Muscle of arm (tissue), 14 donors: ENCODE results near the gene SHOC2. TPM values are rescaled to one million over a fixed set of nuclear protein-coding genes. Genes with fewer than 3 reads are reported as not detected.
A peak's percentile ranks its signal among the peaks of the same experiment; 100 is the strongest.

ENCODE experiments used
- DNase-seq: peaks from one replicate; pipeline ENCODE4 v3.0.0-alpha.2; 2013
- long read RNA-seq, 11 donors: transcript quantifications; one replicate each; lab custom pipeline, GENCODE V29; 2026
- polyA plus RNA-seq, 12 donors: library from polyadenylated mRNA; unstranded; fragments of 120-200 nt; gene quantifications; one replicate each; pipeline ENCODE4 v1.2.1, GENCODE V29; 2013; ENCODE audit not compliant: insufficient read length in 12 of 12

The SHOC2 gene
- 10 to 100 TPM in 11 of 12 donors, not detected in 1; 30.6 to 37.7 (median 35.5) TPM for polyA plus RNA-seq
- long read RNA-seq, donor 1, partial matches to known transcripts = 39 of 43 reads
- long read RNA-seq, donor 1, other reads (novel, unspliced or antisense) = 0 of 43 reads
- long read RNA-seq, donor 2, partial matches to known transcripts = 12 of 15 reads
- long read RNA-seq, donor 2, other reads (novel, unspliced or antisense) = 0 of 15 reads
- long read RNA-seq, donor 3 = 0 reads
- long read RNA-seq, donor 4, partial matches to known transcripts = 0 of 1 reads
- long read RNA-seq, donor 4, other reads (novel, unspliced or antisense) = 0 of 1 reads
- long read RNA-seq, donor 5 = 0 reads
- long read RNA-seq, donor 6, partial matches to known transcripts = 6 of 10 reads
- long read RNA-seq, donor 6, other reads (novel, unspliced or antisense) = 0 of 10 reads
- long read RNA-seq, donor 7, partial matches to known transcripts = 16 of 17 reads
- long read RNA-seq, donor 7, other reads (novel, unspliced or antisense) = 0 of 17 reads
- long read RNA-seq, donor 8, partial matches to known transcripts = 19 of 25 reads
- long read RNA-seq, donor 8, other reads (novel, unspliced or antisense) = 0 of 25 reads
- long read RNA-seq, donor 9, partial matches to known transcripts = 0 of 2 reads
- long read RNA-seq, donor 9, other reads (novel, unspliced or antisense) = 0 of 2 reads
- long read RNA-seq, donor 10, partial matches to known transcripts = 10 of 13 reads
- long read RNA-seq, donor 10, other reads (novel, unspliced or antisense) = 0 of 13 reads
- long read RNA-seq, donor 11, transcript SHOC2-202 (9 exons, 3,943 nt) = major isoform, 6 of 17 reads
- long read RNA-seq, donor 11, partial matches to known transcripts = 11 of 17 reads
- long read RNA-seq, donor 11, other reads (novel, unspliced or antisense) = 0 of 17 reads

DNA sequence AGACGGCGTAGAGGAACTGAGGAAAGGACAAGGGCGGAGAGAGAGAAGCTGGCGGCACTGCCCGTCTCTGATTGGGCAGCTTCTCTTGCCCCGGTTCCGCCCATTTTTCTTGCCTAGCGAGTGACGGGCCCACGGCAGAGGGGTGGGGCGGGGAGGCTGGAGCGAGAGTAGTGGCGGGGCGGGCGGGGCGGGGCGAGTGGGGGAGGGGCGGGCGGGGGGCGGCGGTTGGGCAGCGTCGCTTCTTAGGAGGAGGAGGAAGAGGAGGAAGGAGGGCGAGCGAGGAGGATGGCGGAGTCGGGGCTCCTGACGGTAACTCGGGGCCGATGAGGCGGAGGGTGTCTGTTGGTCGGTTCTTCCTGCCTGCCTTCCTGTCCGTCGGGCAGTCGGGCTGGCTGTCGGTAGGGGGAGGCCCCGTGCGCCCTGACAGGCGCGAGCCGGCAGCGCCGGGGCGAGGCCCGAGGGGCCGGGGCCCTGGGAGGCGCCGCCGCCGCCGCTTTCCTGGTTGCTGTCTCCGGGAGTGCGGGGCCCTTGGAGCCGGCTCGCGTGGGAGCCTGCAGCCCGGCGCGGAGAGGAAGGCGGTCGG is at the start of gene SHOC2:
SHOC2 (plus strand) TSS at position 256 of the 583 bp plus-strand sequence. CDS start 44,755 bp downstream, outside the sequence.
- no peak for DNase-seq

DNA sequence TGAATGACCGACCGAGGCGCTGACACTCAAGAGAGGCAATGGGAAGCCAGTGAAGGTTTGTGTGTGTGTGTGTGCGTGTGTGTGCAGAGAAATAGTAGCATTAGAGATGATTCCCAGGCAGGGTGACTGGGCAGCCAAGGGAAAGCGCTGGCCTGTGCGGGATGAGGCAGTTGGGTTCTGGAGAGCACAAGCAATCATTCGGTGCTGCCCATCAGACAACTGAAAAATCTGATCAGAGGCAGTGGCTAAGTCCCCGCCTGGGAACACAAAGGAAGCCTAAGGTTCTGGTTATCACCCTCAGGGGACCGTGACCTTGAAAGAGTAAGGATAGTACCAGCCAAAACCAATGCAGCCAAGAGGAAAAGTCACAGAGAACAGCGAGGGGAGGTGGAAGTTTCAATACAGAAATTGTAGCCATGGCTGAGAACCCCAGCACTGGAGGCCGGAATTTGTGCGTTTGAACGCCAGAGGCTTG is 48.5 kb upstream of the SHOC2 start:
- DNase-seq = no peak

- peak; percentile 100 for DNase-seq
Measured at GRCh38 chr10:110871298-110872084, 47.9 kb upstream of the SHOC2 start, which contains the start of gene PDCD4. TSS of gene PDCD4 (plus strand) at chr10:110871928. CDS start at chr10:110876028, 4,100 bp downstream.

DNA sequence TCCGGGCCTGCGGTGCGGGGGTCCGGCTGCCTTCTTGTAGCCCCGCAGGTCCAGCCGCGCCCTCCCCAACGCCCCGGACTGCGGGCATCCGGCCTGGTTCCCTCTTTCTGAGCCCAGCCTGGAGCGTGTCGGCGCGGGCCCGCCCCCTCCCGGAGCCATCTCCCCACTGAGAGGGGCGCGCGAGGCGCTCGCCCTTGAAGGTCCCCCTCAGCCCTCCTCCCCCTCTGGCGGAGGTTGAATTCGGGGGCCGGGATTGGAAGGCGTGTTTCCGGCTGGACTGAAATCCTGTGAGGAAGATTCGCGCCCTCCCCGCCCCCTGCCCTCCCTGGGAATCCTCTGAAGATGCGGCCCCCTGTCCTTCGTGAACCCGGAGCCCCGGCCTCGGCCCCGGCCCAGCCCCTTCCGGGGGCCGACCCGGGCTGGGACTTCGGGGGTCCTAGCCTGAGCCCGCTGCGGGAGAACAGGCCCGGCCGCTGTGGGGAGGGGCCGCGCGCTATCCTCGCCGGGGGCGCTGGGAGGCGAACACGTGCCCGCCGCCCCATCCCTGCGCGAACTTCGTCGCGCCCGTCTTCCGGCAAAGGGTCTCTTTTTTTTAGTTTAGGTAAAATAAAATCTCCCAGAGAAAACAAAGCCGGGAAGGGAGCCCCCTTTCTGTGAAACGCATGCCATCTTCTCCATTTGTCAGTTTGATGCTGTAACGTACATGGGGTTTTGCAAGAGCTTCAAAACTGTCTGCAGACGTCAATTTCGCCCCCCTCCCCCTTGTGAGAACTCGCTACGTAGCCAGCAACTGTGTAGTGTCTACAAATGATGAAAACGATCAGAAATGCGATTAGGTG is 47.0 kb upstream of the SHOC2 start:
- DNase-seq = peak; percentile 89

GRCh38 chr10:110872984-110873923 is 46.1 kb upstream of the SHOC2 start:
- DNase-seq = no peak

GRCh38 chr10:110873951-110874350 is 45.5 kb upstream of the SHOC2 start:
- DNase-seq = no peak

- no peak for DNase-seq
Measured at GRCh38 chr10:110876000-110876399, 43.4 kb upstream of the SHOC2 start.

DNA sequence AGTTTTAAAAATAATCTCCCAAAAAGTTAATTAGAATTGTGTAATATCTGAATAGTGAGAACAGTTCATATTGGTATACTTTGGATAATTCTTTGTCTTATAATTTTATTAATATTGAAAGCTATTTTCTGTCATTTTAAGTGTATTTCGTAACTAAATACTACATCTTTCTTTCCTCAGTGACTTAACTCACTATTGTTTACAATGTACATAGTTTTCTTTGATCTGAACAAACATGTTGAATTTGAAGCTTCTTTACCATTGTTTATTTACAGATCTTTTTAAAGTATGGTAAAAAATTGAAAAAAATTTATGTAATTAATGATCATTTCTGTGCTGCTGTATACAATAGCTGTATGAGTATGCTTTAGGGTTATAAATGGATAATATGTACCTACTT is 42.6 kb upstream of the SHOC2 start:
- DNase-seq = no peak

- DNase-seq = no peak
Measured at GRCh38 chr10:110880012-110880411, 39.4 kb upstream of the SHOC2 start.

- no peak for DNase-seq
Measured at GRCh38 chr10:110881247-110881646, 38.2 kb upstream of the SHOC2 start.

DNA sequence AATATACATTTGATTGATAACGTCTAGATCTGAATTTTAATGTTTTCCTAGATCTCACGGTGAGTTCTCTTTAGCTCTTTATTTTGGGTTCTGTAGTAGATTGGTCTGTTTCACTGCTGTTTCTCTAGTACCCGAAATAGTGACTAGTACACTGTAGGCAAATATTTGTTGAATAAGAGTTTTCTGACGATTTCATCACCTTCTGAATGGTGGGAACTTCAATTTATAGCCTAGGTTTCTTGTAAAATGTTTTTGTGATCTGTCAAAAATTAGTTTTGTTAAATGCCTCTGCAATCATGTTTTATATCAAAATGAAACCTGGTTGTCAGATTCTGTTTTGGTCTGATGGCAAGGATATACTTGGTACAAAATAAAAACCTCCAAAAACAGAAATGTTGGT is 37.5 kb upstream of the SHOC2 start:
- DNase-seq = no peak

- no peak for DNase-seq
Measured at GRCh38 chr10:110883924-110884323, 35.5 kb upstream of the SHOC2 start.

DNA sequence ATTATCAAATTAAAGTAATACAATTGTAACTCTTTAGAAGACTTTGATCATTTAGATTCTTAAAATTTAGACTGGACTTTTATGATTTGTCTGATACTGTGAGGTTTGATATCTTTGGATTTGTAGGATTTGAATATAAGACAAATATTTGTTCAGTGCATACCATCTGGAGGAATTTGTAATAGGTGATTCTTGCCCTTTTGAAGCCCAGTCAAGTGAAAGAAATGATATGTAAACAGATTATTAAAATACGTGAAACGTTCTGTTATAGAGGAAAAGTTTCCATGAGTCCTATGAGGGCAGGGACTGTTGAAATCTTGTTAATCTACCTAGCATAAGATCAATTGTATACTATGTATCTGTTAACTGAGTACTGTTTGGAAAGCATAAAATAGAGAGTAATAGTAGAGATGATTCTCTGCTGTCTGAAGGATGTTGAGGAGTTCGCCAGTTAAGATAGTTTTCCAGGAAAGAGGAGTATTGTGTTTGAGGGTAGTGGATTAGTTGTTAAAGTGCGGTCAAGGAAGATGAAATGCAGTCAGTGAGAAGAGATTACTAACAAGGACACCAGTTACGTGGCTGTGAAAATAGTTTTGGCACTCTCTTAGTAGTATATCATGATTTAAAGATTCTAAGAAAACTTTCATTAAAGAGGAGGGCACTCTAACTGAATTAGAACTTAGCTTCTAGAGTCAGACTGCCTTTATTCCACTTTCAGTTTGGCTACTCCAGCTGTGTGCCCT is 33.3 kb upstream of the SHOC2 start:
- no peak for DNase-seq

DNA sequence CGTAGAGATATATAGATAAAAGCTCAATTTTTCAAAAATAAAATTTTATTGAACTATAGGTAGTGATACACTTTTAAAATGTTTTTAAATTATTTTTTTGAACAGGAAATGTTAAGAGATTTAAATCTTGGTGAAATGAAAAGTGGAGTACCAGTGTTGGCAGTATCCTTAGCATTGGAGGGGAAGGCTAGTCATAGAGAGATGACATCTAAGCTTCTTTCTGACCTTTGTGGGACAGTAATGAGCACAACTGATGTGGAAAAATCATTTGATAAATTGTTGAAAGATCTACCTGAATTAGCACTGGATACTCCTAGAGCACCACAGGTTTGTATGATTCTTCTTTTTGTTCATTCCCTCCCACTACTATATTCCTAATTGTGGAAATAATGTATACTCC is 31.8 kb upstream of the SHOC2 start:
- DNase-seq = no peak

GRCh38 chr10:110892602-110893288 is 26.7 kb upstream of the SHOC2 start:
- no peak for DNase-seq

DNA sequence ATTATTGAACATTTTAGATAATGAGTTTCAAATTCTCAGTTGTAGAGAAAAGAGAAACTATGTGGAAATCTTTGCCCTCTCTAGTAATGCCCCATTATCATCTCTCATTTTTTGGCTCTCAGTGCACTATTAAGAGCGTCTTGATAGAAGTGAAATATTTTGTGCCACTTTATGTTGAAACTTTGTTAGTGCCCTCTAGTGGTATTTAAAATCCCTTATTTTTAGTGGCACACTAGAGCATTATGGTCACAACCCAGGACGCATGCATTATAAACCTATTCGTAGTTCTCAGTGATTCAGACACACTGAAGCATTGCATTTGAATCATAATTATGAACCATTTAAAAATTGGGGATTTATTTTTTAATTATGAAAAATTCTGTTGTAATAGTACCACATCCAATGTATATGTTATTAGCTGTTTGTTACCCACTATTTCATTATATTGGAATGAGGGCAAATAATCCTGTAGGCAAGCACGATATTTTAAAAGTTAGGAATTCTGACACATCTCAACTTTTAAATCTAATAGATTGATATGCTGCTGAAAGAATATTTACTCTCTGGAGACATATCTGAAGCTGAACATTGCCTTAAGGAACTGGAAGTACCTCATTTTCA is 25.7 kb upstream of the SHOC2 start:
- peak; percentile 27 for DNase-seq

GRCh38 chr10:110897184-110897583 is 22.2 kb upstream of the SHOC2 start:
- DNase-seq = no peak
